ENCODE measurements around the gene STRAP.

STRAP gene

DNA sequence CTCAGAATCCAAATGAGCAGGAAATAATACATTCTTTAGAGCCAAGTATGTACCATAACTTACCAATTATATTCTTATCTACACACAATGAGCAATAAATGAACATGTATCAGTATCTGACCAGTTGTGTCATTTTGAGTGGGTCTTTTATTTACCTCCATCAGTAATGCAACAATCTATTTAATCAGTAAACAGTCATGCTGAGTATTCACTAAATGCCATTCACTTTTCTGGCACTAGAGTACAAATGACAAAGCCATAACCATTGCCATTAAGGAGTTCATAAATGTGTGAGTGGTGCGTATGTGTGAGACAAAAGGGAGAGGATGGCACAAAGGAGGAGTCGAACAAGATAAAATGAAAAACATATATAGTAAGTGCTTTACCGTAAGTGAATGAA, 1.5 kb upstream of the STRAP start:
- H2AFZ ChIP-seq (ENCODE audit: low read depth, low read length): no peak overlapping the region
- peaks cover 8% of the 10 kb centered on the region for H3K4me1 ChIP-seq (ENCODE audit: insufficient read depth, low read length)
- no peaks in the 10 kb centered on the region for H3K9me3 ChIP-seq (ENCODE audit: low read length)
- H3K4me3 ChIP-seq (ENCODE audit: low read length): no peak overlapping the region
- H3K27me3 ChIP-seq (ENCODE audit: insufficient read depth, low read length): no peaks in the 10 kb centered on the region
- H3K36me3 ChIP-seq (ENCODE audit: insufficient read depth, low read length): peaks cover 11% of the 10 kb centered on the region

DNA sequence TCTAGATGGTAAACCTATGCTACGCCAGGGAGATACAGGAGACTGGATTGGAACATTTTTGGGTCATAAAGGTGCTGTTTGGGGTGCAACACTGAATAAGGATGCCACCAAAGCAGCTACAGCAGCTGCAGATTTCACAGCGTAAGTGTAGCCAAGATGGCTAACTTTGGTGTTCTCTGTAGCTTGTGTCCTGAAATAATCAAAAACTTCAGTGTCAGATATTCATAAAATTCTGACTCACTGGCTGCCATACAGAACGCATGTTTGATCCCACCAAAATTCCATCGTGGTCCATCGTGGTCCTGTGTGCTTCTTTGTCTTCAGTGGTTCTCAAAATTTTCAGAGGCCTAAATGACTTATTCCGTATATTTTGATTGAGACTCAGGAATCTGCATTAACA, 1.3 kb downstream of the STRAP start:
- H3K4me1 ChIP-seq (ENCODE audit: insufficient read depth, low read length): peaks cover 8% of the 10 kb centered on the region
- no peaks in the 10 kb centered on the region for H3K27me3 ChIP-seq (ENCODE audit: insufficient read depth, low read length)

DNA sequence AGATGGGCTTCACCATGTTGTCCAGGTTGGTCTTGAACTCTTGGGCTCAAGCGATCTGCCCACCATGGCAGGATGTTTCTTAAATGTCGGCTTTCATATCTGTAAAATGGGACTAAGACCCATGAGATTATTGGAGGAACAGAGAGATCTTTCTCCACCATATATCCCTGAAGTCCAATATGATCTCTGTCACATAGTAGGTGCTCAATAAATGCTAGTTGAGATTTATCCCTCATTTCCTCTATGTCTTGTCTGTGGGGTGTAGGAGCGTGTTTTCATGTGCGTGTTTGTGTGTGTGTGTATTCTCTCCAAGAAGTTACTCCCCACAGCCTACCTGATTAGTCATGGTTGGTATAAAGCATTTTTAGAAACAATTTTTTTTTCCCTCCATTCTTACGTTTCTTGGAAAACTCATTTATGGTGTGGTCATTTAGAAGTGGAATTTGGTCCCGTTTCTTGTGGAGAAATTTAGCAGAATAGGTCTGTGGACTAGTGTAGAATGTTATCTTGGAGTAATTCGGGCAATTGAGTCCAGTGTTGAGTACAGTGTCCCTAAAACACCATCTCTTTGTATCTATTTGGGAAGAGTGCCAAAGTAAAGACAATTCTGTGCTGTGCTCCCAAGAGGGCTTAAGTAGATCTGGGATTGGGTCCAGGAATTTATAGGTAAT, 4.3 kb downstream of the STRAP start:
- Histone ChIP-seq H3K9me3 (ENCODE audit: low read length) (no peaks in the 10 kb centered on the region), H3K4me1 (ENCODE audit: insufficient read depth, low read length) (peaks cover 8% of the 10 kb centered on the region), H3K27me3 (ENCODE audit: insufficient read depth, low read length) (no peaks in the 10 kb centered on the region), H3K4me3 (ENCODE audit: low read length) (no peak overlapping the region), H2AFZ (ENCODE audit: low read depth, low read length) (no peak overlapping the region), H3K36me3 (ENCODE audit: insufficient read depth, low read length) (peaks cover 46% of the 10 kb centered on the region)

More for the DNA sequence above, 1.3 kb downstream of the STRAP start:
- H3K9me3 ChIP-seq (ENCODE audit: low read length): no peaks in the 10 kb centered on the region
- no peak overlapping the region for H2AFZ ChIP-seq (ENCODE audit: low read depth, low read length)
- H3K4me3 ChIP-seq (ENCODE audit: low read length): peak overlapping the region; percentile 68
- peaks cover 28% of the 10 kb centered on the region for H3K36me3 ChIP-seq (ENCODE audit: insufficient read depth, low read length)

DNA sequence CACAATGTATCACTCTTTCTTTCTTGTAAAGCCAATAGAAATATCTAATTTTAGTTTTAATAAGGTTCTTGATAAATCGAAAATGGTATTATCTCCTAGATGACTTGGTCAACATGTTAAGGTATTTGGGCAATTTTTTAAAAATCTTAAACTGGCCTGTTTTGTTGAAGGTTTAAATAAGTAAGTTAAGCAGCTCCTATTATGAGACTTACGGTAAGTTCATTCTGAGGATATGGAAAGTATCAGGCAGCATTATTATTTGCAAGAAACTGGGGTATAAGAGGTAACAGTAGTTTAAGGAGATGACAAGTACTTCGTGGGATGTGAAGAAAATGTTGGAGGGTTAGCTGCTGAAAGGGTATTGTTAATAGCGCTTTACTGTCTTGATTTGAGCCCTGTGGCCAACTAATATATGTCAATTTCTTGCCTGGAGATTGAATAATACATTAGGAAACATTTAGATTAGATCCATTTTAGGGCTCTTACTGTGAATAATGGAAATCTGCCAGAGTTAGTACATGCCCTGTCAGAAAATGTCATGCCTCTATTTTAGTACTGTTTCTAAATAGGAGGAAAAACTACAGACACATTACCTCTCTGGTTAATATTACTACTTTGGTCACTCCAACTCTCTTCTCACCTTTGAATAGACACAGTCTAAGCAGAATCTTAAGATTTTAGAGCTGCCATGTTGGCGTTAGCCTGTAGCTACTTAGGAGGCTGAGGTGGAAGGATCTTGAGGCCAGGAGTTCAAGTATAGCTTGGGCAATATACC, 5.0 kb downstream of the STRAP start:
- Histone ChIP-seq H3K4me3 (ENCODE audit: low read length) (no peak overlapping the region), H2AFZ (ENCODE audit: low read depth, low read length) (no peak overlapping the region), H3K27me3 (ENCODE audit: insufficient read depth, low read length) (no peaks in the 10 kb centered on the region), H3K9me3 (ENCODE audit: low read length) (no peaks in the 10 kb centered on the region), H3K36me3 (ENCODE audit: insufficient read depth, low read length) (peaks cover 52% of the 10 kb centered on the region), H3K4me1 (ENCODE audit: insufficient read depth, low read length) (peaks cover 8% of the 10 kb centered on the region)

DNA sequence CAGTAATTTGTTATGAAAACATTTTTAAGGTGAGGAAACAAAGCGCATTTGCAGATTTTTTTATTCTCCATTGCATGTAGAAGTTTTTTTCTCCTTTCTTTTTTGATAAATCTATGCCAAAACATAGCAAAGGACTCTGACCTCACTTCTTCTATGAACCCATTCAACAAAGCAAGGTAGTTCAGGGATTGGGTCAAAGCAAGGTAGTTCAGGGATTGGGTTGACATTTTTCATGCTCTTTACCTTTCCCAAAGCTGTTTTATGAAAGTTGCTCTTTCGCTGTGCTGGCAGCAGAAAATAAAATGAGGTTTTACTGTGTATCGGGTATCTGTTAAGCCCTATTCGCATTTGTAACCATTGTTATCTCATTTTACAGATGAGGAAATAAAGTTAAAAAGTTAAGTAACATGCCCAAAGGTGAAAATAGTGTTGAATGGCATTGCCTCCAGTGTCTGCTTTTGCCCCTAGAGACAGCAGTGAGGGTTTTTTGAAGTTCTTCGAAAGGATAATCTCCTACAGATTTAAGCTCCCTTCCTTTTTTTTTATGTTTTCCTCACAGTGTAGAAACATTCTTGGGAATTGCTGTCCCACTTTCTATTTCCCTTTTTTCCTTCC, 10.6 kb downstream of the STRAP start:
- H3K9me3 ChIP-seq (ENCODE audit: low read length): no peaks in the 10 kb centered on the region
- no peak overlapping the region for H2AFZ ChIP-seq (ENCODE audit: low read depth, low read length)
- H3K4me3 ChIP-seq (ENCODE audit: low read length): no peak overlapping the region
- no peaks in the 10 kb centered on the region for H3K27me3 ChIP-seq (ENCODE audit: insufficient read depth, low read length)
- H3K4me1 ChIP-seq (ENCODE audit: insufficient read depth, low read length): no peaks in the 10 kb centered on the region
- H3K36me3 ChIP-seq (ENCODE audit: insufficient read depth, low read length): peaks cover 72% of the 10 kb centered on the region

DNA sequence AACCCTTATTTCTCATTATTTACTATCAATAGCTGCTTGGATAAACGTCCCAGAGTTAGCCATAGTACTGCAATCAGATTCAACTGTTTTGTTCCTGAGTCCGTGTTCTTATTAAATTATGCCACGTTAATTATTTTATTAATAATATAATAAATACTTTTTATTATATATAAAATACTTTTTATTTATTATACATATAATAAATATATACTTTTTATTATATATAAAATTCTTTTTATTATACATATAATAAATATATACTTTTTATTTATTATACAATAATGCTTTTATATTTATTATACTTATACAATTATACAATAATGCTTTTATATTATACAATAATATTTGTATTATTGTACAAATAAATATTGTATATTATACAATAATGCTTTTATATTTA, 11.1 kb downstream of the STRAP start:
- H3K27me3 ChIP-seq (ENCODE audit: insufficient read depth, low read length): no peaks in the 10 kb centered on the region
- no peak overlapping the region for H3K4me3 ChIP-seq (ENCODE audit: low read length)
- H3K36me3 ChIP-seq (ENCODE audit: insufficient read depth, low read length): peaks cover 74% of the 10 kb centered on the region
- H3K9me3 ChIP-seq (ENCODE audit: low read length): no peaks in the 10 kb centered on the region
- no peak overlapping the region for H2AFZ ChIP-seq (ENCODE audit: low read depth, low read length)
- no peaks in the 10 kb centered on the region for H3K4me1 ChIP-seq (ENCODE audit: insufficient read depth, low read length)

DNA sequence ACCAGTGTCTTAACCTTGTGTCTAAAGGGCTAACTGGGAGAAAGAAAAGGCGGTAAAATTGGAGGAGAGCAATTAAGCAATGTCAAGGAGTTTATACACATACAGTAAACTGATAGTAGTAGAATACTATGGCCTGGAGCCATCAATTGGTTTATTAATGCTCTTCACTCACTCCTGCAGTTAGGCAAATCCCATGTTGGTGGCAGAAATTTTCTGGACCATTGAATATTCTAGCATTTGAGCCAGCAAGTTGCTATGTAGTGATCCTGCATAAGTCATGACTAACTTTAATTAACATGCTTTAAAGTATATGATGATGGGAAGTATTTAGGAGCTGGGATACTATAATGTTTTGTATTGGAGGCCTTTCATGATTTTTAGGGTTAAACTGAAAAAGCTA, 14.7 kb downstream of the STRAP start:
- Histone ChIP-seq H3K4me1 (ENCODE audit: insufficient read depth, low read length) (no peaks in the 10 kb centered on the region), H3K4me3 (ENCODE audit: low read length) (no peak overlapping the region), H2AFZ (ENCODE audit: low read depth, low read length) (no peak overlapping the region), H3K36me3 (ENCODE audit: insufficient read depth, low read length) (peaks cover 85% of the 10 kb centered on the region), H3K9me3 (ENCODE audit: low read length) (no peaks in the 10 kb centered on the region), H3K27me3 (ENCODE audit: insufficient read depth, low read length) (no peaks in the 10 kb centered on the region)

DNA sequence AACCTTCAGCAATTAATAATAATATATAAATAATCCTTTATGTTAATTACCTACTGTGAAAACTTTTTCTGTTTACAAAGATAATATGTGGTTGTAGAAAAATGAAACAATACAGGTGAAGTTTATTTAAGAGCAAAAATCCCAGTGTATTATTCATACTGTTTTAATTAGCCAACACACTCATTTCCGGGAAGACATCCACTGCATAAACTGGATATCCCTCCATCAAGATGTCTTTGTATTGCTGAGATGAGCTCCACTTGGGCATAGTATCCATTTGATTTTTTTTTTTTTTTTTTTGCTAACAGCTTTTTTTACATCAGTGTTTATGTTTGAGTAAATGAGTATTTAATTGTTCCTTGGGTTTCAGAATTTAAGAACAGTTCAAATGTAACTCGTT, 15.2 kb downstream of the STRAP start:
- Histone ChIP-seq H3K4me1 (ENCODE audit: insufficient read depth, low read length) (no peaks in the 10 kb centered on the region), H3K36me3 (ENCODE audit: insufficient read depth, low read length) (peaks cover 85% of the 10 kb centered on the region), H3K4me3 (ENCODE audit: low read length) (no peak overlapping the region), H3K9me3 (ENCODE audit: low read length) (no peaks in the 10 kb centered on the region), H2AFZ (ENCODE audit: low read depth, low read length) (no peak overlapping the region), H3K27me3 (ENCODE audit: insufficient read depth, low read length) (no peaks in the 10 kb centered on the region)

DNA sequence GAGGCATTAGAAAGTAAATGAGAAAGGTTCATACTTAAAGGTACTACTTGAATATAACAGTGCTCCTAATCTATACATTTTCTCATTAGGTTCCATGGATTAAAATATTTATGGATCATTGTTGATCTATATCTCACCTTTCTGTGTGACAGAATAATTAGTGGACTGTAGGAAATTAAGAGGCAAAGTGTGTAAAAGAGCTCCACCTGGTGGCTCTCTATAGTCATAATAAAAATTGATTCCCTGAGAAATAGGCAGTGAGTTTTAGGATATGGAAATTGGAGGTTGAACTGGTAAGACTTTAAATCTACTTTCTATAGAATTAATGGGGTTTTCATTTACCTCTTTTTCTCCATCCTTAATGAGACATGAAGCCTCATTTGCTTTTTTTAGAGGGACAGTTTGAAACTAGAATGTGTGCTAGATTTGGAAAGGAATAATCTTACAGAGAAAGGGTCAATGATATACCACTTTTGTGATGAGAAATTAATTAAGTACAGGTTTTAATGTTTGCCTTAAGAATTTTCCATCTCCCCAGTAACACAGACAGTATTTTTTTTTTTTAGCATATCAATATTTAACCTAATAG, 17.2 kb downstream of the STRAP start:
- Histone ChIP-seq H2AFZ (ENCODE audit: low read depth, low read length) (no peak overlapping the region), H3K4me1 (ENCODE audit: insufficient read depth, low read length) (no peaks in the 10 kb centered on the region), H3K4me3 (ENCODE audit: low read length) (no peak overlapping the region), H3K27me3 (ENCODE audit: insufficient read depth, low read length) (no peaks in the 10 kb centered on the region), H3K36me3 (ENCODE audit: insufficient read depth, low read length) (peaks cover 91% of the 10 kb centered on the region), H3K9me3 (ENCODE audit: low read length) (no peaks in the 10 kb centered on the region)

DNA sequence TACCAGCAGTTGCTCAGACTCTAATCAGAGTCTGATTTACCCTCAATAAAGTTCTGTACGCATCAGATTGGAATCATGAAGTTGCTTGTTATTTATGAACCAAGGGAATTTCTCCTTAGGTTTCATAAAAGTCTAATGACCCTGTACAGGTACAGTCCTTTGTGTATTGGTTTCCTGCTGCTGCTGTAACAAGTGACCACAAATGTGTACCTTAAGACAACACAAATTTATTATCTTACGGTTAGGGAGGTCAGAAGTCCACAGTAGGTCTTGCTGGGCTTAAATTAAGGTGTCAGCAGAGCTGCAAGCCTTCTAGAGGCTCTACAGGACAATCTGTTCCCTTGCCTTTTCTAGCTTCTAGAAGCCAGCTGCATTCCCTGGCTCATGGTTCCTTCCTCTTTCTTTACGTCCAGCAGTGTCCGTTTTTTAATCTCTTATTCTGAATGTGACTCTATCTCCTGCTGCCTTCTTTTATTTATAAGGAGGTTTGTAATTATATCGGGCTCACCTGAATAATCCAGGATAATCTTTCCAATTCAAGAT, 22.3 kb downstream of the STRAP start:
- no peak overlapping the region for H2AFZ ChIP-seq (ENCODE audit: low read depth, low read length)
- H3K36me3 ChIP-seq (ENCODE audit: insufficient read depth, low read length): peaks cover 63% of the 10 kb centered on the region
- H3K4me1 ChIP-seq (ENCODE audit: insufficient read depth, low read length): no peaks in the 10 kb centered on the region
- H3K9me3 ChIP-seq (ENCODE audit: low read length): no peaks in the 10 kb centered on the region
- no peak overlapping the region for H3K4me3 ChIP-seq (ENCODE audit: low read length)
- H3K27me3 ChIP-seq (ENCODE audit: insufficient read depth, low read length): no peaks in the 10 kb centered on the region

DNA sequence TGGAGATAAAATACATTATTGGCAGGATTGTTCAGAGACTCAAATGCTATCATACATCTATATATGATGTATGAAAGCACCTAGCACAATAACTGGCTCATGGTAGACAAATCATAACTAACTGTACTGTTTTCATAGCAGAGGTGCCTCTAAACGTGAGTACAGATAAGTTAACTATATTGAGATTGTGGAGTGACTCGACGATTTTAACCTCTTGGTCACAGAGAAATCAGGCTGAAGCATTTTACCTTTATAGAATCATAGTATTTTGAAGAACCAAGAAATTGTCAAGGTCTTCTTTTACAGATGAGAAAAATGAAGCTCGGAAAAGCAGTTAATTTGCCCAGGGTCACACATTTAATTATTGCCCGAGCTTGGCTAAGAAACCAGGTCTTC, 28.3 kb downstream of the STRAP start:
- Histone ChIP-seq H3K36me3 (ENCODE audit: insufficient read depth, low read length) (peaks cover 12% of the 10 kb centered on the region), H3K27me3 (ENCODE audit: insufficient read depth, low read length) (no peaks in the 10 kb centered on the region), H2AFZ (ENCODE audit: low read depth, low read length) (peak overlapping the region; percentile 97), H3K9me3 (ENCODE audit: low read length) (no peaks in the 10 kb centered on the region), H3K4me1 (ENCODE audit: insufficient read depth, low read length) (peaks cover 5% of the 10 kb centered on the region), H3K4me3 (ENCODE audit: low read length) (peak overlapping the region; percentile 96)

DNA sequence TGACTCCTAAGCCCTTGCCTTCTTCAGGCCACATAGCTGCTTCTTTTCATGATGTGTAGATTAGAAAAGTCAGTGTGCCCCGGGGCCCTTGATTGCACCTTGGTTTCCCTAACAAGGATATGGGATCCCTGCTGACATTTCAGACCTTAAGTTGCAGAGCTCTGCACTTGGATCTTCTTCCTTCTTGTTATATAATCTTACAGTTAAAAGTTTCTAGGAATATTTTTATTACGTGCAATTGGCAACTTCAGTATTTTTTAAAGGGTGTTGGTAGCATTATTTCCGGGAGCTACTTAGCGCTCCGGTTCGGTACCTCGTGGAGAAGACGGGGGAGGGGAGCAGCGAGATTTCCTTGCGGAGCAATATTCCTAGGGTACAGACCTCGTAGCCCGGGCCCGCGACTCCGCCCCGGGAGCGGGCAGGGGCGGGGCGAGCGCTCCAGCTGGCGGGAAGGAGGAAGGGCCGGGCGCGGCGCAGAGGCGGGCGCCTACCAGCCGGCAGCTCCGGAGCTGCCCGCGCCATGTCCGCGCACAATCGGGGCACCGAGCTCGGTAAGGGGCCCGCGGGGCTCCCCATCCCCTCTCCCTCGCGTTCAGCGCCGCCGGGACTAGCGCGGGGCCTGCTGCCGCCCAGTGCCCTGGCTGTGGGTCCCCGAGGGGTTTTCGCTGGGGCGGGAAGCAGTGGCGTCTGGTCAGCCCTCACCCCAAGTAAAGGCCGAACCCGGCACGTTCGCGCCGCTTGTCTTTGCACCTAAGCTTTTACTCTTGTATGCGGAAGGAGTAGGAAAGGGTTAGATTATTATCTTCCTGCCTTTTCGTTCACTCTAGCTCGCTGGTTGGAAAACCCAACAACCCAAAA, 28.9 kb downstream of the STRAP start, which contains the start of gene DERA:
Gene DERA (plus strand): TSS at position 469 of the 858 bp plus-strand sequence. CDS start 52 bp downstream, at position 521.
- Histone ChIP-seq H3K27me3 (ENCODE audit: insufficient read depth, low read length) (no peaks in the 10 kb centered on the region), H2AFZ (ENCODE audit: low read depth, low read length) (peak within 1 kb of the TSS; percentile 97), H3K9me3 (ENCODE audit: low read length) (no peaks in the 10 kb centered on the region), H3K4me3 (ENCODE audit: low read length) (peak within 1 kb of the TSS; percentile 96), H3K4me1 (ENCODE audit: insufficient read depth, low read length) (peaks cover 5% of the 10 kb centered on the region), H3K36me3 (ENCODE audit: insufficient read depth, low read length) (peaks cover 9% of the 10 kb centered on the region)

All from neuron (in vitro differentiated cells).